ENCODE measurements around the gene BFAR.
"Not testable (repeated sequence)": the region's sequence is repeated elsewhere in the genome, so short reads cannot be mapped to it uniquely, and the experiment has no call there.

The BFAR gene

GRCh38 chr16:14627078-14627477, 5.7 kb upstream of the BFAR start:
- in situ Hi-C loops (cut with HindIII; ENCODE audit: low sequenced_read_pairs): no loop called here
- TF ChIP-seq, protein P1, sequence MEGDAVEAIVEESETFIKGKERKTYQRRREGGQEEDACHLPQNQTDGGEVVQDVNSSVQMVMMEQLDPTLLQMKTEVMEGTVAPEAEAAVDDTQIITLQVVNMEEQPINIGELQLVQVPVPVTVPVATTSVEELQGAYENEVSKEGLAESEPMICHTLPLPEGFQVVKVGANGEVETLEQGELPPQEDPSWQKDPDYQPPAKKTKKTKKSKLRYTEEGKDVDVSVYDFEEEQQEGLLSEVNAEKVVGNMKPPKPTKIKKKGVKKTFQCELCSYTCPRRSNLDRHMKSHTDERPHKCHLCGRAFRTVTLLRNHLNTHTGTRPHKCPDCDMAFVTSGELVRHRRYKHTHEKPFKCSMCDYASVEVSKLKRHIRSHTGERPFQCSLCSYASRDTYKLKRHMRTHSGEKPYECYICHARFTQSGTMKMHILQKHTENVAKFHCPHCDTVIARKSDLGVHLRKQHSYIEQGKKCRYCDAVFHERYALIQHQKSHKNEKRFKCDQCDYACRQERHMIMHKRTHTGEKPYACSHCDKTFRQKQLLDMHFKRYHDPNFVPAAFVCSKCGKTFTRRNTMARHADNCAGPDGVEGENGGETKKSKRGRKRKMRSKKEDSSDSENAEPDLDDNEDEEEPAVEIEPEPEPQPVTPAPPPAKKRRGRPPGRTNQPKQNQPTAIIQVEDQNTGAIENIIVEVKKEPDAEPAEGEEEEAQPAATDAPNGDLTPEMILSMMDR (IDR thresholded peaks at IDR 0.05; ENCODE audit: low read depth, low read length, missing control alignments): no peak
- no peak for DNase-seq (ENCODE audit: low read depth)
- H3K4me3 ChIP-seq (ENCODE audit: low read depth, low read length): no peak overlapping the region

DNA sequence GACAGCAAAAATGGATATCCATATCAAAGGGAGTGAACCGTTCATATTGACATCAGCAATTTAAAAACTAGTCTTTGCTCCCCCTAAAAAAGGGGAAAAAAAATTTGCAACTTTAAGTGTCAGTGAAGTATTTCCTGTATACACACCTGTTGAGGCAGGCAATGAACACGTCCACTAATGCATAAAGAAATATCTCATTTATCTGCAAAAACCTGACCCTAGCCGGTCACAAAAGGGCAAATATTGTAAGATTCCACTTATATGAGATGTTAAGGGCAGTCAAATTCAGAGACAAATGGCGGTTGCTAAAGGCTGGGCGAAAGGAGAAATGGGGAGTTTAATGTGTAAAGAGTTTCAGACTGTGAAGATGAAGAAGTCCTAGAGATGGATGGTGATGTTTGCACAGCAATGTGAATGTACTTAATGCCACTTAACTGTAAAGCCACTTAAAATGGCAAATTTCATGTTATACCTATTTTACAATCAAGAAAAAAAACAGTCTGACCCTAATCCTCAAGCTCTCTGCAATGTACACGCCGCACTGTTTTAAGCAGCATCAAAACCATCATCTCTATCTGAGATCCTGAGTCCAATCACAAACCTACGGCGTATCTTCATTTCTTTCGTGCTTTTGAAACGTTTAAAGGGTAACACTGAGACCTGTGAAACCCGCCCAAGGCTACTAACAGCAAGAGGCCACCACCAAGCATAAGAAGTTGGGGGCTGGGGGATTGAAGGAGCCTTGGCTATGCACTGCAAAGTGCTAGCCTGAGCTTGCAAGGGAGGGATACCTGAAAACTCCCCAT, 3.7 kb upstream of the BFAR start:
- TF ChIP-seq, protein P1 (IDR thresholded peaks at IDR 0.05; ENCODE audit: low read depth, low read length, missing control alignments): no peak
- peak overlapping the region; percentile 89 for H3K4me3 ChIP-seq (ENCODE audit: low read depth, low read length)
- in situ Hi-C loops (cut with HindIII; ENCODE audit: low sequenced_read_pairs): no loop called here
- no peak for DNase-seq (ENCODE audit: low read depth)

- no peak for DNase-seq (ENCODE audit: low read depth)
- peak overlapping the region; percentile 89 for H3K4me3 ChIP-seq (ENCODE audit: low read depth, low read length)
- in situ Hi-C loops (cut with HindIII; ENCODE audit: low sequenced_read_pairs): no loop called here
- TF ChIP-seq, protein P1 (IDR thresholded peaks at IDR 0.05; ENCODE audit: low read depth, low read length, missing control alignments): no peak
These were observed 3.2 kb upstream of the BFAR start for GRCh38 chr16:14629612-14629918.

- H3K4me3 ChIP-seq (ENCODE audit: low read depth, low read length): peak within 1 kb of the TSS; percentile 89
- TF ChIP-seq, protein P1 (IDR thresholded peaks at IDR 0.05; ENCODE audit: low read depth, low read length, missing control alignments): no peak
- peak; percentile 87 for DNase-seq (ENCODE audit: low read depth)
- in situ Hi-C loops (cut with HindIII; ENCODE audit: low sequenced_read_pairs): no loop called here
These were observed 2.7 kb upstream of the BFAR start, which contains the start of gene PARN for GRCh38 chr16:14629919-14630619. TSS of gene PARN (minus strand) at chr16:14630260. CDS start at chr16:14630125, 135 bp downstream.

GRCh38 chr16:14630620-14631330, 2.0 kb upstream of the BFAR start:
- DNase-seq (ENCODE audit: low read depth); in situ Hi-C loops (cut with HindIII; ENCODE audit: low sequenced_read_pairs): not testable (repeated sequence)
- peak overlapping the region; percentile 89 for H3K4me3 ChIP-seq (ENCODE audit: low read depth, low read length)

- H3K4me3 ChIP-seq (ENCODE audit: low read depth, low read length): peak overlapping the region; percentile 69
- in situ Hi-C loops (cut with HindIII; ENCODE audit: low sequenced_read_pairs): no loop called here
These were observed 1.6 kb downstream of the BFAR start for GRCh38 chr16:14634389-14634725.

More at GRCh38 chr16:14634389-14634725, 1.6 kb downstream of the BFAR start:
- TF ChIP-seq, protein P1 (IDR thresholded peaks at IDR 0.05; ENCODE audit: low read depth, low read length, missing control alignments): no peak
- no peak for DNase-seq (ENCODE audit: low read depth)
